GM10266 (cell line): ENCODE data around the gene RASAL2.

Experiments
- DNase-seq: peaks from one replicate; pipeline ENCODE4 v3.0.0; 2012; ENCODE audit errors: extremely low spot score
- TF ChIP-seq, protein P1 (sequence below): IDR thresholded peaks from 2 replicates; pipeline ENCODE4 v1.5.1; 2012; ENCODE audit warnings: mild to moderate bottlenecking, low read depth; ENCODE audit not compliant: control insufficient read depth, insufficient read depth; ENCODE audit errors: missing control alignments

The RASAL2 gene

DNA sequence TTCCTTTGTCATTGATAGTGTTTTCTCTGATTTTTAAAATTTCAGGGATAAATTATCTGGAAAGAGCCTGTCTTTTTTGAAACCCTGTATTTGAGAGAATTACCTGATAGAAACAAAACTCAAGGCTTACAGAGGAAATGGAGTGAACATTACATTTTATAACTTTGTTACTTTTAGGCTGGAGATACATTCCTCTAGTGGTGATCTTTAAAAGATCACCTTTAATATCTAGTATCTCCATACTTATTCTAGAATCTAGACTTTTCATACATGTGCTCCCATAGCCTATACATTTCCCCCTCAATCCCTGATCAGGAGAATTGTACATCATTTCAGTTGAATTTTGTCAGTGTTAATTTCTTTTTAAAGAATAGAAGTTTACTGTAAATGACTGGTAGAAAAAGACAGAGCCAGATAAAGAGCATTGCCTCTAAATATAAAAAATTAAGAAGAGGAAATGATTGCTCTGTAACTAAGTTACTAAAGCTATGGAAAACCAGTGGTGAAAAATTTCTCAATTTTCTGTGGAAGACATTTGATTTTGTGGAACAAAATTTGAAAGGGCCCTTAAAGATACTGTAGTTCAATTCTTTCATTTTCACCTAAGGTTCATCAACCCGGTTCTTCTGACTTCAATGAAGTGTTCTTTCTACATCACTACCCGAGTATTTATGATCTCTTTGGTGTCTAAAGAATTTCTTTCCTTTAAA, 33.7 kb downstream of the RASAL2 start:
- TF ChIP-seq, protein P1, sequence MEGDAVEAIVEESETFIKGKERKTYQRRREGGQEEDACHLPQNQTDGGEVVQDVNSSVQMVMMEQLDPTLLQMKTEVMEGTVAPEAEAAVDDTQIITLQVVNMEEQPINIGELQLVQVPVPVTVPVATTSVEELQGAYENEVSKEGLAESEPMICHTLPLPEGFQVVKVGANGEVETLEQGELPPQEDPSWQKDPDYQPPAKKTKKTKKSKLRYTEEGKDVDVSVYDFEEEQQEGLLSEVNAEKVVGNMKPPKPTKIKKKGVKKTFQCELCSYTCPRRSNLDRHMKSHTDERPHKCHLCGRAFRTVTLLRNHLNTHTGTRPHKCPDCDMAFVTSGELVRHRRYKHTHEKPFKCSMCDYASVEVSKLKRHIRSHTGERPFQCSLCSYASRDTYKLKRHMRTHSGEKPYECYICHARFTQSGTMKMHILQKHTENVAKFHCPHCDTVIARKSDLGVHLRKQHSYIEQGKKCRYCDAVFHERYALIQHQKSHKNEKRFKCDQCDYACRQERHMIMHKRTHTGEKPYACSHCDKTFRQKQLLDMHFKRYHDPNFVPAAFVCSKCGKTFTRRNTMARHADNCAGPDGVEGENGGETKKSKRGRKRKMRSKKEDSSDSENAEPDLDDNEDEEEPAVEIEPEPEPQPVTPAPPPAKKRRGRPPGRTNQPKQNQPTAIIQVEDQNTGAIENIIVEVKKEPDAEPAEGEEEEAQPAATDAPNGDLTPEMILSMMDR = no peak
- no peak for DNase-seq

DNA sequence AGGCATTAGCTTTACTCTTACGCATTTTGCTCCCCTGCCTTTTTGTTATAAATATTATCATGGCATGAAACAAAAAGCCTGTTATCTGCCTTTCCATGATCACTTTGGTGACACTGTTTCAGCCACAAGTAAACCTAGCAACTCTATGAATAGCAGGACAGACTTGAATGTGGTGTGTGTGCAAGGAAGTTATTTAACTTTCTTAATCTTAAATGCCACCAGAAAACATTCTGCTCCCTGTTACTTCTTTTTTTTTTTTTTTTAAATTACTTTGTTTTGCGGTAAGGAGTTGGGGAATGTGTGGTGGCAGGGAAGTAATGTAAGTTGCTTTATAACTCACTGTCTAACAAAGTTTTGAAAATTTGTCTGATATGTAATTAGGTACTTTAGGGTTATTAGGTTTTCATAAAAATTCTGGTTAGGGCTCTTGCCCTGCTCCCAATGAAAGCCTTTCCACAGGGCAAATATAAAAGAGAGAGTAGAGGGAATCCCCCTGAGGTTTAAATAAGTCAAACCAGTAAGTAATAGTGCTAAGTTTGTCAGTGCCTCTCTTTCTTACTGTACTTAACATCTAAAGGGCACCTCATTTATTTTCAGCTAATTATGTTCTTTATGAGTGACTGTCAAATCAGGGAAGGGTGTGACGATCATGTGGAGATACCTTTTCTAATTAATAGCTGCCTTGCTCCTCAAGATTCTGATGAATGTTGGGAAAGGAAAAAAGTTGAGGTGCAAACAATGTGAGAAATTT, 39.5 kb downstream of the RASAL2 start:
- TF ChIP-seq, protein P1 = no peak
- DNase-seq = no peak

DNA sequence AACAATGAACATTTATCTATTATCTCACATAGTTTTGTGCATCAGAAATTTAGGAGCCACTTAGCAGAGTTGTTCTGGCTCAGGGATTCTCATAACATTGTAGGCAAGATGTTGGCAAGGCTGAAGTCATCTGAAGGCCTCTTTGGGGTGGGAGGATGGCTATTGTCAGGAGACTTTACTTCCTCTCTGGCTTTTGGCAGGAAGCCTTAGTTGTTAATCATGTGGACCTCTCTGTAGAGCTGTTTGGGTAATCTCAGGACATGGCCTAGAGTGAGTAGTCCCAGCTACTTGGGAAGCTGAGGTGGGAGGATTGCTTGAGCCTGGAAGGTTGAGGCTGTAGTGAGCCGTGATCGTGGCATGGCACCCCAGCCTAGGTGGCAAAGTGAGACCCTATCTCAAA, 40.2 kb downstream of the RASAL2 start:
- TF ChIP-seq, protein P1 = no peak
- DNase-seq = no peak

DNA sequence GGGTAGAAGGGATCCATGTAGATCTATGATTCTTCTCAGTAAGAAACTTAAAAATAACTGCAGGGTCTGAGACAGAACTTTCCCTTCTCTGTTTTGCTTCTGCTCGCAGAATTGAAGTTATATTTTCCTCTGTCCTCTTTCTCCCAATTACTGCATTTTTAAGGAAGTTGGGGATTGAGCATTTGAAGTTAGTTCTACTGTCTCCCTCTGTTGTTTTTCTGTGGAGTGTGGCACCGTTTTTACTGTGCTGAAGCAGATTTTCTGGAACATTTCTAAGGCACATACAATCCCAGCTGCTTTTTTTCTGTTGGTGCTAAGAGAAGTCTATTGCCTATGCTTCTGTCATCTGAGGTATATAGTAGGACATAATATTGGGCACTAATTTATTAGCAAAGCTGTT, 43.3 kb downstream of the RASAL2 start:
- TF ChIP-seq, protein P1 = no peak
- DNase-seq = no peak

DNA sequence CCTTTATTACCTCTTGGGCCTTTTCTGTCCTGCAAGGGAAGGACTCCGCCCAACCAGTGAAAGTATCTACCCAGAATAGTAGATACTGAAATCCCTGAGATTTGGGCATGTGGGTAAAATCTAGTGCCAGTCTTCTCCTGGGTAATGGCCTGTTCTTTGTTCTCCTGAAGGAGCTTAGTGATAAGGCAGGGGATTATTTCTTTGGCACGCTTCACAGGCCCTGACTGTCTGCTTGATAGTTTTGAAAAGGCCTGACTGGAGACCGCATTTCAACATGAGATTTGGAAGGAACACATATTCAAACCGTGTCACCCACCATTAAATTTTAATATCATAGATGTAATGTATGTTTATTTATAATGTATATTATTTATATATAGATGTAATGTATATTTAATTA, 48.9 kb downstream of the RASAL2 start:
- TF ChIP-seq, protein P1 = no peak
- DNase-seq = no peak

DNA sequence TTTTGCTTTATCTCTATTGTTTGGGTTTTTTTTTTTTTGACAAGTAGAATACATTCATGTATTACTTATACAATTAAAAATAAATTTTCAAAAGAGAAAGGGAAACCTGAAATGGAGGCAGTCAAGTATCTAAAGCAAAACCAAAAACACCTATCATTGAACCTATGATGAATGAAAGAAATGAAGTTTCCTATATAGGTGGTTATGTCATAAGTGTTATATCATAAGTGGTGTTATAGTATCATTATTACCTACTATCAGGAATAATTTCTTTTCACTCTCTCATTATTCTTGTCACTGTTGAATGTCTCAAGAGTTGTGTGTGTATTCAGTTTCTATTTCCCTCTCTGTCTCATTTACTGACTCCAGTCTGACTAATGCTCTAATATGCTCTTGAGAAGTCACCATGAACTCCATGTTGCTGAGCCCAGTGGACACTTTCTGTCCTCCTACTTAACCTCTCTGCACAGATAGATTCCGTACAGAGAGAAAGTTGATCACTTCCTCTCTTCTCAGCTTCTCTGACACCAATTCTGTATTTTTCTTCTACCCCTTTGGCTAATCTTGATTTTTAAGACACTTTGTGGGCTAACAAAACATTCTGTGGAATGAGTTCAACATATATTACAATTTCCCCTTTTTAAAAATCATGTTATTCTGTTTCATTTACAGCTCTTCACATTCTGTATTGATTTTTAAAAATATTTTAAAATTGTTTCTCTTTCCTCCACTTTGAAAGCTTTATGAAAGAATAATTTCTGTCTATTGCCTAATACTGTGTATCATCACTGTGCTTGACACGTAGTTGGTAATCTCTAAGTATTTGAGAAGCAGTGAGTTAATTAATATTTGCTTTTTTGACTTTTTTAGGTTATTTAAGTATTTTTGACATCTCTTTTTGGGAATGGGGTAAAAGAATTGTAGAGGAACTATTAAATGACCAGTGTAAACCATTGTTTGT, 50.1 kb downstream of the RASAL2 start:
- DNase-seq = no peak
- TF ChIP-seq, protein P1 = no peak

DNA sequence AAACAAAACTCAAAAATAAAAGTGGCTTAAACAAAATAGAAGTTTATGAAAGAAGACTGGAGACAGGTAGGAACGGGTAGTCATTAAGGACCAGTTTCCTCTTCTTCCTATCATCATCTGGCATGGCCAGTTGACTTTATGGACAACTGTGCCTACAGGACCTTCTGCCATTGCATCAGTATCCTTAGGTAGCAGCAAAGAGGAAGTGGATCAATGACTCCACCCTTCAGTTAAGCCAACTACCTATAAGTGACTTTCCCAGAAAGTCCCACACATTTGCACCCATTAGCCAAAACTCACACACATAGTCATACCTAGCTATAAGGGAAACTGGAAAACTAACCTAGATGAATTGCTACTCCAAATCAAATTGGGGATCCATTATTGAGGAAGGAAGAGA, 51.7 kb downstream of the RASAL2 start:
- TF ChIP-seq, protein P1 = no peak
- no peak for DNase-seq
